ENCODE measurements around the gene OR4M1. TPM values are rescaled to one million over a fixed set of nuclear protein-coding genes. Genes with fewer than 3 reads are reported as not detected.
"Not testable (repeated sequence)": the region's sequence is repeated elsewhere in the genome, so short reads cannot be mapped to it uniquely, and the experiment has no call there.

OR4M1 gene
- total and polyA plus RNA-seq, 9 of the 15 experiments (the other 6 are each of a cell fraction or from before 2014, with no cell fraction given): not detected

DNA sequence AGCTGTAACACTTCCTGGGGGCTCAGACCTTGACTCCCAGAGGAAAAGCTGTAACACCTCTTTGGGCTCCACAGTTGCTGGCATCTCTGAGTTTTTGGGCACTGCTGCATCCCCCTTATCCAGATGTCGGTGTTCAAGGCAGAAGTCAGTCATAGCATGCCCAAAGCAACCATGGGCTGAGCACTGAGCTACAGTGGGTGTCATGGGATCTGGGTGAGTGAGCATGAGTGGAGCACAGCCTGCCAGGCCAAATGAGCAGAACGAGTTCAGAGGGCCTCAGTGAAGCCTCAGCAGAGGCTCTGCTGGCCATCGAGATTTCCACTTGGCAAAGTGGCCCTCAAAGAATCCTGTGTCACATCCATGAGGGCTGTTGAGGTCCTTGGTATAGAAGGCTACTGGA, 1.8 kb upstream of the OR4M1 start:
- intact Hi-C loops (cut with micrococcal nuclease); ATAC-seq; BruUV-seq (replicated peaks); H3K4me3 ChIP-seq; H3K79me2 ChIP-seq (ENCODE audit: control insufficient read depth, insufficient read depth, low read length); H3K9me3 ChIP-seq (replicated peaks; ENCODE audit: control insufficient read depth, insufficient read depth, low read depth, low read length); H2AFZ ChIP-seq (ENCODE audit: low read depth, low read length); CTCF ChIA-PET (ENCODE audit: low intra/inter-chr PET ratio); H3K9me1 ChIP-seq (ENCODE audit: control insufficient read depth, insufficient read depth, low read length); H3K4me1 ChIP-seq (replicated peaks in 1 of 2; ENCODE audit: control insufficient read depth in 2 of 2, insufficient read depth in 2 of 2, low read length in 2 of 2); H3K36me3 ChIP-seq (ENCODE audit: control insufficient read depth, insufficient read depth, low read length); H3K9ac ChIP-seq (ENCODE audit: insufficient read depth in 1 of 2, low read depth in 2 of 2, low read length in 2 of 2); H3K27me3 ChIP-seq (ENCODE audit: control insufficient read depth in 2 of 2, insufficient read depth in 2 of 2, low read length in 2 of 2); H3K27ac ChIP-seq (ENCODE audit: extremely low read depth, low read depth, low read length); FAIRE-seq; DNase-seq (ENCODE audit: extremely low read depth in 1 of 4, low spot score in 3 of 4); POLR2A ChIA-PET; H4K20me1 ChIP-seq (replicated peaks; ENCODE audit: control insufficient read depth, insufficient read depth, low read length); H3K4me2 ChIP-seq (ENCODE audit: insufficient read depth, low read length); in situ Hi-C loops (cut with MboI): not testable (repeated sequence)
- WGBS (ENCODE audit: insufficient coverage, low coverage, missing lambda C conversion rate): 0% methylated on average over 3 of the region's 3 CpGs

DNA sequence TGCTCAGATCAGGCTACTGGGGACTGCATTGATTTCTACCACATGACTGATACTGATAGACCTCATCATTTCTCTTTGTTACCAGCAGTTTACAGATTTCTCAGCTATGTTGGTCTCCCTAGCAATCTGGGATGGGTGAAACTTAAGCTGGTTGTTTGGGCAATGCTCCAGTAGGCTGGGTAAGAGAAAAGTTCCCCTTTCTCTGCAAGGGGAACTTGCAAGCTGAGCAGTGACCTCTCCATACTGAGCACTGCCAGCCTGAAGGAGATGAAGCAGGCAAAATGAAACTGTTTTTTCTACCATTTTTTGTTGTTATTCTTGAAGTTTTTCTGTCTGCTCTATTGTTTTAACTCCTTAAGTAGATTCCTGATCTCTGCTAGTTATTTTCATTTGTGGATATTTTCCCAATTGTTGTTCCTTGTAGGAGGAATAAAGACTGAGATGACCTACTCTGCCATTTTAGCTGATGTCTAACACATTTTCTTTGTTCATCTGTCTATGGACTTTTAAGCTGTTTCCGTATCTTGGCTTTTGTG, 1.3 kb upstream of the OR4M1 start:
- Histone ChIP-seq H3K9me1 (ENCODE audit: control insufficient read depth, insufficient read depth, low read length) (no peaks in the 10 kb centered on the region), H3K27me3 (ENCODE audit: control insufficient read depth in 2 of 2, insufficient read depth in 2 of 2, low read length in 2 of 2) (no peaks in the 10 kb centered on the region), H4K20me1 (replicated peaks; ENCODE audit: control insufficient read depth, insufficient read depth, low read length) (no peaks in the 10 kb centered on the region), H3K79me2 (ENCODE audit: control insufficient read depth, insufficient read depth, low read length) (no peaks in the 10 kb centered on the region), H3K9ac (ENCODE audit: insufficient read depth in 1 of 2, low read depth in 2 of 2, low read length in 2 of 2) (no peak overlapping the region), H3K36me3 (ENCODE audit: control insufficient read depth, insufficient read depth, low read length) (no peaks in the 10 kb centered on the region), H3K4me2 (ENCODE audit: insufficient read depth, low read length) (no peak overlapping the region), H3K4me3 (no peak overlapping the region), H3K4me1 (replicated peaks in 1 of 2; ENCODE audit: control insufficient read depth in 2 of 2, insufficient read depth in 2 of 2, low read length in 2 of 2) (no peaks in the 10 kb centered on the region), H3K9me3 (replicated peaks; ENCODE audit: control insufficient read depth, insufficient read depth, low read depth, low read length) (no peaks in the 10 kb centered on the region), H2AFZ (ENCODE audit: low read depth, low read length) (no peak overlapping the region), H3K27ac (ENCODE audit: extremely low read depth, low read depth, low read length) (no peak overlapping the region)
- CTCF ChIA-PET (ENCODE audit: low intra/inter-chr PET ratio): no interaction called here
- TF ChIP-seq, protein P1, sequence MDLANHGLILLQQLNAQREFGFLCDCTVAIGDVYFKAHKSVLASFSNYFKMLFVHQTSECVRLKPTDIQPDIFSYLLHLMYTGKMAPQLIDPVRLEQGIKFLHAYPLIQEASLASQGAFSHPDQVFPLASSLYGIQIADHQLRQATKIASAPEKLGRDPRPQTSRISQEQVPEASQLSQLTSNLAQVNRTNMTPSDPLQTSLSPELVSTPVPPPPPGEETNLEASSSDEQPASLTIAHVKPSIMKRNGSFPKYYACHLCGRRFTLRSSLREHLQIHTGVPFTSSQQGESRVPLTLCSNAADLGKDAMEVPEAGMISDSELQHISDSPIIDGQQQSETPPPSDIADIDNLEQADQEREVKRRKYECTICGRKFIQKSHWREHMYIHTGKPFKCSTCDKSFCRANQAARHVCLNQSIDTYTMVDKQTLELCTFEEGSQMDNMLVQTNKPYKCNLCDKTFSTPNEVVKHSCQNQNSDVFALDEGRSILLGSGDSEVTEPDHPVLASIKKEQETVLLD (IDR thresholded peaks at IDR 0.05): no peak
- TF ChIP-seq, protein P2, sequence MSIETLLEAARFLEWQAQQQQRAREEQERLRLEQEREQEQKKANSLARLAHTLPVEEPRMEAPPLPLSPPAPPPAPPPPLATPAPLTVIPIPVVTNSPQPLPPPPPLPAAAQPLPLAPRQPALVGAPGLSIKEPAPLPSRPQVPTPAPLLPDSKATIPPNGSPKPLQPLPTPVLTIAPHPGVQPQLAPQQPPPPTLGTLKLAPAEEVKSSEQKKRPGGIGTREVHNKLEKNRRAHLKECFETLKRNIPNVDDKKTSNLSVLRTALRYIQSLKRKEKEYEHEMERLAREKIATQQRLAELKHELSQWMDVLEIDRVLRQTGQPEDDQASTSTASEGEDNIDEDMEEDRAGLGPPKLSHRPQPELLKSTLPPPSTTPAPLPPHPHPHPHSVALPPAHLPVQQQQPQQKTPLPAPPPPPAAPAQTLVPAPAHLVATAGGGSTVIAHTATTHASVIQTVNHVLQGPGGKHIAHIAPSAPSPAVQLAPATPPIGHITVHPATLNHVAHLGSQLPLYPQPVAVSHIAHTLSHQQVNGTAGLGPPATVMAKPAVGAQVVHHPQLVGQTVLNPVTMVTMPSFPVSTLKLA (conservative IDR thresholded peaks at IDR 0.05): no peak
- TF ChIP-seq BMI1 (IDR thresholded peaks at IDR 0.05; ENCODE audit: low read length): no peak
- TF ChIP-seq POLR2AphosphoS2 (IDR thresholded peaks at IDR 0.05; ENCODE audit: low read length): no peak
- TF ChIP-seq, protein P3, sequence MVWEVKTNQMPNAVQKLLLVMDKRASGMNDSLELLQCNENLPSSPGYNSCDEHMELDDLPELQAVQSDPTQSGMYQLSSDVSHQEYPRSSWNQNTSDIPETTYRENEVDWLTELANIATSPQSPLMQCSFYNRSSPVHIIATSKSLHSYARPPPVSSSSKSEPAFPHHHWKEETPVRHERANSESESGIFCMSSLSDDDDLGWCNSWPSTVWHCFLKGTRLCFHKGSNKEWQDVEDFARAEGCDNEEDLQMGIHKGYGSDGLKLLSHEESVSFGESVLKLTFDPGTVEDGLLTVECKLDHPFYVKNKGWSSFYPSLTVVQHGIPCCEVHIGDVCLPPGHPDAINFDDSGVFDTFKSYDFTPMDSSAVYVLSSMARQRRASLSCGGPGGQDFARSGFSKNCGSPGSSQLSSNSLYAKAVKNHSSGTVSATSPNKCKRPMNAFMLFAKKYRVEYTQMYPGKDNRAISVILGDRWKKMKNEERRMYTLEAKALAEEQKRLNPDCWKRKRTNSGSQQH (CRISPR knock-in tag; IDR thresholded peaks at IDR 0.05): no peak
- POLR2A ChIA-PET: no interaction called here
- FAIRE-seq (no peak), DNase-seq (ENCODE audit: extremely low read depth in 1 of 4, low spot score in 3 of 4) (no peak), ATAC-seq (no peak)
- intact Hi-C loops (cut with micrococcal nuclease) (no loop called here), in situ Hi-C loops (cut with MboI) (no loop called here)
- 19% methylated on average over 1 of the region's 1 CpG for WGBS (ENCODE audit: insufficient coverage, low coverage, missing lambda C conversion rate)
- no TSS peak for BruUV-seq (replicated peaks)
